ENCODE measurements around the gene GLDN.

The GLDN gene

DNA sequence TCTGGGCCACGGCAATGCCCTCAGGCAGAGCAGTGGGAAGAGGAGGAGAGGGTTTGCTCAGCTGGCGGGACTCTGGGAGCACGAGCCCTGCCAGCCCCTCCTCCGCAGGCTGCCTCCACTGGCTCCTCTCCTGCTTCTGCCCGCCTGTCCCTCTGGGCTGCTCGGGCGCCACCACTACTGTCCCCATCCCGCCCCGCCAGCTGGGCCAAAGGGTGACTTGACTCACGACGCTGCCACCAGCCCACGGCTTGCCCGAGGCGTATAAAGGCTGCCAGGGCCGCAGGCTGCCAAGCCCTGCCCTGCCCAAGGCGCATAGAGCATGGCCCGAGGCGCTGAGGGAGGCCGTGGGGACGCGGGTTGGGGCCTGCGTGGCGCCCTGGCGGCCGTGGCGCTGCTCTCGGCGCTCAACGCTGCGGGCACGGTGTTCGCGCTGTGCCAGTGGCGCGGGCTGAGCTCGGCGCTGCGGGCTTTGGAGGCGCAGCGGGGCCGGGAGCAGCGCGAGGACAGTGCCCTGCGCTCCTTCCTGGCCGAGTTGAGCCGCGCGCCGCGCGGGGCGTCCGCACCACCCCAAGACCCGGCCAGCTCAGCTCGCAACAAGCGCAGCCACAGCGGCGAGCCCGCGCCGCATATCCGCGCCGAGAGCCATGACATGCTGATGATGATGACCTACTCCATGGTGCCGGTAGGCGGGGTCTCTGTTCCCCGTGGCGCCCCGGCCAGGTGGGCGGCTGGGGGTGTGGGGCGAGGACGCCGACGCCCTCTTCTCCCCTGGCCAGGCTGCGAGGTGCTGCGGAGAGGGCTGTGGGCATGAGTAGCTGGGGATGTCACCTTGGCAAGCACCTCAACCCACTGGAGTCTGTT, at the start of gene GLDN:
Gene GLDN (plus strand): TSS at position 290 of the 861 bp plus-strand sequence. CDS start 30 bp downstream, at position 320.
- DNase-seq, result no peak

DNA sequence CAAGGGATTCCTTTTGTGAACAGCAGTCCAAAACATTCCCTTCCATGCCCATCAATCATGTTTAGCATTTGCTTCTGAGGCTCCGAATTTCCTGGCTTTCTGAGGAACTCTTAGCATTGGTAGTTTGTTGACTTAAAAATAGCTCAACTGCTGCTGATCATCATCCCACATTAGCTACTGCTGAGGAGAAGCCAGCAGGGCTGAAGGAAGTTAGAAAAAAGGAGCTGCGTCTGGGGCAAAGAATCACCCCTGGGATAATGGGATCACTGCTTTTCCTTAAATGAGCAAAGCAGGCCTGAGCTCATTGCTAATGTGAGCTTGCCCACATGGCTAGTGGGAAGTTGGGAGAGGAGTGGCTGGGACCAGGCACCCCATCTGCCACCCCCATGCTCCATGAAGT, 42.8 kb upstream of the GLDN start:
- no peak for DNase-seq

DNA sequence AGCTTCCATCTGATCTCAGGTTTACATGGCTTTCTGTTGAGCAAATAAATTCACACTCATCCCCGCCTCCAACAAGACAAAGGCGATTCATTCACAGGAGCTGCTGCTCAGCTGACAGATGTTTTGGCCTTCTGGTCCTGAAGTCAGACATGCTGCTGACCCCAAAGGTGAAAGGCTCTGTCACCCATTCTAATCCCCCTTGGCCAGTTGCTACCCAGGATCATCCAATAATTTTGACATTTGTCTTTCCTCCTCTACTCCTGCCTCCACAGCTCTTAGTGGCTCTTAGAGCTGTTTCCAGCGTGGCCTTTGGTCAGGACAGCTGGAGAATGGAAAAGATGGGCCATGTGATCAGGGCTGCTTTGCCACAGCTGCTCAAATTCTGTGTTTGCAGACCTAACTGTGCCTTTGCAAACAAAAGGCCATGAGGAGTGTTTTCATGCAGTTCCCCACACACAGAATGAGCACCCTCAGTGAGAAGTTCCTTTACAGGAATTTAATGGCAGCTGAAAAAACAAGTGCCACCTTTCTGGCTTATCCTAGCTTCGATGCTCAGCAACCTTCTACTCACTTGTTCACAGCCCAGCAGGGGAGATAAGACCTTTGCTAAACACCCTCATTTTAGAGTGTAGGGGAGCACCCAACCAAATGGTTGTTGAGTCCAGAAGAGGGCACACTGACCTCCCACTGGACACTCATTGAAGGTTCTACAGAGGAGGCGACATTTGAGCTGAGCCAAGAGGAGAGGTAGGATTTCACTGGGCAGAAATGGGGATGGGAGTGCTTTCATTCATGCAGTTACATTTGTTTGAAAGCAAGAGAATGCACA, 42.1 kb upstream of the GLDN start:
- no peak for DNase-seq

DNA sequence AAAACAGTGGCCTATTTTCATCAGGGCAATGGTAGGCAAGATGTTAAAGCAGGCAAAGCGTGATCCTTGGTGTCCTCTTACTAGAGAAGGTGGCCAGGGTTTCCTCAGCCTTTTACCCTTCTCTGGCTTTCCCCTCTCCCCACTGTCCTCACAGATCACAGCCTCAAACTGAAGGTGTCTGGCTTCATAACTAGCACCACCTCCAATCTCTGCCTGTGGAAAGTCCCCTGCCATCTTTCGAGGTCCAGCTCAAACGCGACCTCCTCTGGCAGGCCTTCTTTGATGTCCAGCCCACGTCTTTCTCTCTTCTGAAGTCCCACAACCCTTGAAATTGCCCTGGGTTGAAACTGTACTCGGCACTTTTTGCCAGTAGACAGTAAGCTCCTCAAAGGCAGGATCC, 39.0 kb upstream of the GLDN start:
- DNase-seq, result no peak

DNA sequence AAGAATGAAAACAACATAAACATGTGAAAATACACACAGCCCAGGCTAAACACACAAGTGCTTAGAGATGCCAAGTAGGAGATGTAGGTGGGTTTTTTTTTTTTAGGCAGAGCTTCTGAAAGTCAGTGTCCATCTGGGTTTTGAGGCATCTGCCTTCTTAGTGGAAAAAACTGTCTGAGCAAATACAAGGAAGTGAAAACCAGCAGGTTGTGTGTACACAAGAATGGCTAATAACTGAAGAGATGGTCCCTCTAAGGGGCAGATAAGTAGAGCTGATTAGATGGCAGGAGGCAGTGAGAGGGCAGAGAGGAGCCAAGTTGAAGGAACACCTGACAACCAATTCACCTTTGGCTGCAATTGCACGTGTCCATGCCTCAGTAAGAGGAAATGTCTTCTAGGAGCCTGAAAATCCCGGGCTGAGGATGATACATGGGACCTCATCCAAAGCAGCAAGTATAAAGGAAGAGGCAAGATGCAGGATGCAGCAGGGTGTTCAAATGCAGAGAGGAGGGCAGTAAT, 37.9 kb upstream of the GLDN start:
- no peak for DNase-seq

DNA sequence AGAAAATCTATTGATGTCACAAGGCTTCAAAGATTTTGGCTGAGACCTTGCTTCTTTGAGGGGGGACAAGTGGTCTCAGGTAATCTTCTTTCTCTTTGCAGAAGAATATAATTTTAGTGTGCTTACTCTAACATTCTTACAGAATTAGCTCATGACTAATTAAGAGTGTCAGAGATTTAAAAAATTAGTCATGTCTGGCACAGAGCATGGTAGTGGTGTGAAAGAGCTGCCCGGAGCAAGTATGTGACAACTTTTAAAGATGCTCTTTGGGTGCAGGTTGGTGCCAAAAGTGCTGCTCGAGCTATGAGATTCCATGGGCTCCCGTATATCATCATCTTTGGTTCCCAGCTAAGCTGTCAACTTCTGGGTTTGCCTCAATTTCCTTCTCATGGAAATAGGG, 34.1 kb upstream of the GLDN start:
- DNase-seq, result no peak

DNA sequence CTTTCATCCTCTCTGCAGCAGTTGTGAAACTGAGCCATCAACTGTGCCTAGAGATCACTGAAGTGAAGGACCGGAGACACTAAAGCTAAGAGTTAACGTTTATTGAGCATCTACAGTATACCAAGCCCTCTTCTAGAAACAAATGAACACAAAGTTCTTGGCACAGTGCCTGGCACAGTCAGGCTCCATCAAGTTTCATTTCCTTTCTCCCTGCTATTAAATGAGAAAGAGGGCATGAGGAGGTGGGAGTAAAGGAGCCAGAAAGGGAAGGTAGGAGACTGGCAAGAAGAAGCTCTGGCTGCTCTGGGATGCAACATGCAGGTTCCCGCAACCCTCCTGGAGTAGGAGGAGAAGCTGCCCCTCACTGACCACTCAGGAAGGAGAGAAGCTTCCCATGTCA, 33.6 kb upstream of the GLDN start:
- no peak for DNase-seq

DNA sequence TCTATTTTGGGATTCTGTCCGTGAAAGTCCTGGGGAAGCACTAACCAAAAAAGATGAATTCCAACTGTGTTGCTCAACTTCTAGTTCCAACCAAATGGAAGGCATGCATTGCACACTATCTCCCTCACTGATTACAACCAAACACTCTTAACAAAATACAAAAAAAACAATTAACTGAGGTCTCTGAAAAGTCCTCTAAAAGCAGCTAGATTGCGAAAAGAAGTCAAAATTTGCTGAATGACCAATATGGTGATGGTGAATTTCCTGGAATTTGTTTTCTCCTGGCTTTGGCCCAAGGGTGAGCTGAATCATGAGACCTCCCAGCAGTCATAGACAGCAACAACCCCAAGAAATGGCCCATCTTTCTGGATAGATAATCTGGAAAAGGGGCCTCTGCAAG, 31.4 kb upstream of the GLDN start:
- no peak for DNase-seq

DNA sequence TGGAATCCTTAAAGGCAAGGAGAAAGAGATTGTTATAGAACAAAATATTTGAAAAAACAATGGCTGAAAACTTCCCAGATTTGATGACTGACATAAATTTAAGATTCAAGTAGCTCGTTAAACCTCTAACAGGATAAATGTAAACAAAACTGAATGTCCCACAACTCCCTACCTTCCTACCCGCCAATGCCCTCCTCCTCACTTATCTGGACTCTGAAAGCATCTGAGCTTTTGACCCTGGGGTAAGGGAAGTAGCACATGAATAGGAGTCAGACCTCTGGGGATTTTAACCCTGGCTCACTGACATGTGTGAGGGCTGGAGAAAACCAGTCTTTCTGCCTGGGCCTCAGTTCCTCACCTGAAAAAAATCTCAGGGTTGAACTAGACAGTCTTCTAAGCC, 29.9 kb upstream of the GLDN start:
- DNase-seq, result no peak

DNA sequence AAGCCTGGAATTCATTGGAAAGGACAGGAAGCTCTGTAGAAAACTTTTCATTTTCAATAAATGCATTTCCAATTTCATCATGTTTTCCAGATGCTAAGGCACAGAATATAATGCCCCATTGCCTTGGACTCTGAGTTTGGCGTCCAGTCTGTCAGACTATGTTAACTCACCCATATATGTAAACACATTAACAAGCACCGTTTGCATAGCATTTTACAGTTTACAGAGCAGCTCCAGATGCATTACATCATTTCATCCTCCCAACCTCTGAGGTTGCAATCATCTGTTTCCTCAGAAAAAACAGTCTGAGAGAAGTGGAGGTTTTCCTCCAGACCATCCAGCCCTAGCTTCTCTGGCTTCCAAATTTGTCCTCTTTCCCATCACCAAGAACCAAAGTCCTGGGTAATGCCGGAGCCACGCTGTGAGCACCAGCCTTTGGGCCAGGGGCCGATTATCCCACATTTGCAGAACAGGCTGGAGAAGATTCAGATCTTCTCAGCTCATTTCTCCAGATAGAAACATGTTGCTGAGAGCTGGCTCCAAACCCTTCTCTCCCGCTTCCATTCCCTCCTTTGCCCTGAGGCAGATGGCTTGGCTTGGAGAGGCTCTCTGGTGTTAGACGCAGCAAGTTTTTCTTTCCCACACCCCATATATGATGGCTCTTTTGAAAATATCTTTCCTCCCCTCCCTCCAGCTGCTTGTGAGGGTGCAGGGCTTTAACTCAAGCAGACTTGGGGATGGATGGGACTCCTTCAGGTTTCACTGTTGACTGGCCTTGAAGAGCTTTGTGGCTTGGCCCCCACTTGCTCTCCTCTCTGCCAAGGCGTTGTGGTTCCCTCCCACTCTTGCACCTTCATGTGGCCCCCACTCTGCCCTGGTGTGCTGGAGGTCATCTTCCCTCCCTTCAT, 29.0 kb upstream of the GLDN start:
- DNase-seq, result no peak

DNA sequence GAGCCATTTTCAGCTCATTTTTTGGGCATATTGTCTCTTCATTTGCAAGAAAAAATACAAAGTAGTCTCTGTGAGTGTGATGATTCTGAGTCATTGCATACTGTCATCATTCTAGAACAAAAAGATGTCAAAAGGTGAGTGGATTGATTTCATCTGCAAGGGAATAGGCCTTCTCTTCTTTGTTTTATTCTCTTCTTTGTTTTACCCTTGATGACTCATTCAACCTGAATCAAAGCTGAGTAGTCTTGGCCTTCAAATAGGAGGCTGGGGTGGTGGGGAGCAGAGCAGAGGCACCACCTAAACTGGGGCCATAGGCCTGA, 28.4 kb upstream of the GLDN start:
- no peak for DNase-seq

DNA sequence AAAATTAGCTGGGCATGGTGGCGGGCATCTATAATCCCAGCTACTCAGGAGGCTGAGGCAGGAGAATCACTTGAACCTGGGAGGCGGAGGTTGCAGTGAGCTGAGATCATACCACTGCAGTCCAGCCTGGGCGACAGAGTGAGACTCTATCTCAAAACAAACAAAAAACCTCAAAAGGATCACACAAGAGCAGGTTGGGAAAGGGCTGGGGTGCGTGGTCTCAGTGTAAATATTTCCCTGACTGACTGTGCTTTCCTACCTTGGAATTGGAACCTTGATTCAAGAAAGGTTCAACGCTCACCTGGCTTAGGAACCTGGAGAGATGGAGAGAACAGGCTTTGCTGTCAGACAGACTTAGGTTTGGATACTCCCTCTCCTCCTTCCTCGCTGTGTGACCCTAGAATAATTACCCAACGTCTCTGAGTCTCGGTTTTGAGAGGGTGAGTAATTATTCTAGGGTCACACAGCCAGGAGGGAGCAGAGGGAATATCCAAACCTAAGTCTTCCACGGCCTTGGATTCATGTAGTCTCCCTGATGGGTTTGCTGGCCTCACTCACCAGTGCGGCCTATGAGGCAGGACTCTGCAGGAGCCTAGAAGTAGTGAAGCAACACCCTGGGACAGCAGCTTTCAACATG, 27.7 kb upstream of the GLDN start:
- no peak for DNase-seq

DNA sequence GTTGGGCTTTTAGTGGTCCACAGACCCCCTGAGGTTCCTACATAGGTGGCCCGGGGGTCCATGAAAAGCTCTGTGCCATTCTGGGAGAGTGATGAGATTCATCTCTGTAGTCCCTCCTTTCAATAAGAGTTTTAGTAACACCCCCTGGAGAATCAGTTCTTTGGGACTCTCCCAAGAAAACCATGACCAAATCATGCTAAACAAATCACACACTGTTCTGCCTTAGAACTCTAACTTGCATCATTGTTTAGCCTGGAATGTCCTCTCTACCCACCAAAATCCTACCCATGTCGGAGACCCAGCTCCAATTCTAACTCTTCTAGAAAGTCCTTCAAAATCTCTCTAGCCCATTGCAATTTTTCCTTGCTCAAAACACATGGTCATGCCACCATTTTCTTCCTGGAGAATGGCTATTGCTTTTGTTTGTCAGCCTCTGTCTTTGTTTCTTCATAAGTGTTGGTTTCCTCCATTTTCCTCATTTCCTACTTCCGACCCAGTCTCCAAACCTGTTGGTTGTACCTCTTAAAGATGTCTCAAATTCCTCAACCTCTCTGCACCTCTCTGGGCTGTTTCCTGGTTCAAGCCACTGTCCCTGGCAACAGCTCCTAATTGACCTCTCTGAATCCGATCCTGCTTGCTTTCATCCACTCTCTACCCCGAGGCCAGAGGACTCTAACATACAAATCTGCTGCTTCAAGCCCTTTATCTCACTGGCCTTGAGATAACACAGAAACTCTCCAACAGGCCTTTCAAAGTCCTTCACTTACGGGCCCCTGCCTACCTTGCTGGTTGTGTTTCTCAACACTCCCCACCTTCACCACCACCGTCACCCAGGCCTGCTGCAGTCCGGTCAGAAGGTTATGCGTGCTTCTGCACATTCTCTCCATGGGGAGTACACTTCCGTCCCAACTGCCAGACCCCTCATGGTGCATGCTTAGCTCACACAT, 26.8 kb upstream of the GLDN start:
- DNase-seq, result no peak

DNA sequence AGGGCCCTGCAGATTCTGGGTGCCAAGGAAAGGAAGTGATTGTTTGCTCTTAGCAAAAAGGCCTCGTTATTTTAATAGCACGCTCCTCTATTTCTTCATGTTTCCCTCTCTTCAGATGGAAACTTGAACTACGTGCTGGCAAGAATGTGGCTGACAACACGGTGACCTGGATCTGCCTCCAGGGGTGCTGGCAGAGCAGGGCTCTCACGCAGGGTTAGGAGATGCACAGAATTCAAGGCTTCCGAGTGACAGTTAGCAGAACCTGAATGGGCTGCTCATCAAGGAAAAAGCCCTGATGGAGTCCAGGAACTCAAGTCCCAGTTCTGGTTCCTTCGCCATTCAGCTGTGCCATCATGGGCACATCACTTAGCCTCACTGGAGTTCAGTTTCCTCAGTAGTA, 25.7 kb upstream of the GLDN start:
- DNase-seq, result no peak

DNA sequence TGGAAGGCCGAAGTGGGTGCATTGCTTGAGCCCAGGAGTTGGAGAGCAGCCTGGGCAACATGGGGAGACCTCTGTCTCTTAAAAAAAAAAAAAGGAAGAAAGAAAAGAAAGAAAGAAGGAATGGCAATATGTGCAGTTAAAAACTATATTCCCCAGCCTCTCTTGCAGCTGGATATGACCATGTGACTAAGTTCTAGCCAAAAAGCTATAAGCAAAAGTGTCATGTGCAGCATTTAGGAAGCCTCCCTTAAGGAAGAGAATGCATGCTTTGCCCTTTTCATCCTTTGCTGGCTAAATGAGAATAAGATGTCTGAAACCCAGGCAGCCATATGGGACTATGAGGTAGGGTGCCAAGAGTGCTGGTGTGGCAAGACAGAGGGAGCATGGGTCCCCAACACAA, 24.8 kb upstream of the GLDN start:
- DNase-seq, result no peak

DNA sequence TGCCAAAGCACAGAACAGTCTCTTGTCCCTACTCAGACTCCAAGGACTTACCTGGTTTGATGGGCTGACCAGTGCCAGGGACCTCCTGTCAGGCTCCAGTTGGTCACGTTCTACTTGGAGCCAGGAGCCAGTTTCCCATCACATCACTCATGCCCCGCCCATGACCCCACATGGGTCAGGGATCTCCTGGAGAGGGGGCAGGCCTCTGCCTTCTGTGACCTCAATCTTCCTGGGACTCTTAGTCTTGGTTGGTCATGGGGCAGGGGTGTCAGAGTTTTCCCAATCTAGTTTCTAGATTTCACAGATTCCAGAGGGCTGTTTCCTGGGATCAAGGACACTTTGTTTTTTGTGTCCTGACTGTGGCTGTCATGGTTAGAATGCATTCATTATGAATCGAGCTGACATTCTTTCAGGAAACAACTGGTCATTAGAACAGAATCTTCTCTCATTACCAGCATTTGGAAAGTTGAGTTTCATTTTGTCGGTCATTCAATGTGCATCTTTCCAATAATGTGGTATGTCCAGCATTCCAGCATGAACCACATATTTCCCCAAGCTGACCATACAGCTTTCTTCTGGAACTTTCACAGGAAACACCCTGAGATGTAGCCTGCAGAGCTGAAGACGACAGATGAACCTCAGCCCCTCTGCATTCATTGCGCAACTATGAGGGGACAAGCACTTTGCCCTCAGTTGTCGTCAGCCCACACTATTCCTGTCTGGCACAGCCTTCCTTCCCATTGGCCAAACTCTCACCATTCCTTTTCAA, 22.9 kb upstream of the GLDN start:
- DNase-seq, result no peak

DNA sequence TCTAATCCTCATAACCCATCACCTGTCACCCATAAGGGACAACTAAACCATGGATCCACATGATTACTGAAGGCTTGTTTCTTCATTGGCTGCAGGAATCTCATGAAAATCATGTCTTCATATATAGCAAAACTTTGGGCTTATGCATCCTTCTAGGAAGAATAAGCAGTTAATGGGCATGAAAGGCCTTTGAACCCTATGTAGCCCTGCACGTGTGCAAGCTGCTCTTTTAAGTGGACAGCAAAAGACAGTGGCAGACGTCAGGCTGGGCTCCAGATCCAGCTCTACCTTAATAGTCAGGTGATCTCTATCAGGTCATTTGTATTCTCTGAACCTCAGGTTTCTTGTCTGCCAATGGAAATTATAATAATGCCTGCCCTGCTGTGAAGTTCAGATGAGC, 21.9 kb upstream of the GLDN start:
- DNase-seq, result no peak

DNA sequence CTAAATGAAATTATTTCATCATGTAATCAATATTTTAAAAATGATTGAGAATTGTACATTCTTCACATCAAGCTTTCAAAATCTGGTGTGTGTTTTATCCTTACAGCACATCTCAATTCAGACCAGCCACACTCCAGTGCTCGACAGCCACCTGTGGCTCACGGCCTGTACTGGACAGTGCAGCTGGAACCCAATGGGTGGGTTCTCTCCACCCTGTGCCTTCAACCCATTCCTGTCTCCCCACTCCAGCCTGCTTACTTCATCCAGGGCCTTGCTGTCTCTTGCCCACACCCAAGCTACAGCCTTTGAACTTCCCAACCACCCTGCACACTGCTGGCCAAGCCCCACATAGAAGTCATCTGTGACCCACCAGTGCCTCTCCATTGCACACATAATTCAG, 20.6 kb upstream of the GLDN start:
- DNase-seq, result no peak

DNA sequence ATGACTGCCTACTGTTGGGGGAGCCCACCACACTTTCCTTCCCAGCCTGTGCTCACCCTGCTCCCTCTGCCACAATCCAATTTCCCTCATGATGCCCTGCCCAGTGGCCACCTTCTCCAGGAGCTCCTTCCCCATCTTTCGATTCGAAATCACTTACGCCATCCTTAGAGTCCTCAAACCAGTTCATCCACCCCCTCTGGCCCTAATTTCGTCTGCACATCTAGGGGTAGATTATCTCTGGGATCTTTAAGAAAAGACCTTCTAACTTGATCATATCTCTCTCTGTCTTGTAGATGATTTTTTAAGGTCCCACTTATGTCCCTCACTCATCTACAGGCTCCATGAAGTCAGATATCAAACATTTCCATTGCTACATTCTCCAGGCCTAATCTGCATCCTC, 20.1 kb upstream of the GLDN start:
- DNase-seq, result no peak

DNA sequence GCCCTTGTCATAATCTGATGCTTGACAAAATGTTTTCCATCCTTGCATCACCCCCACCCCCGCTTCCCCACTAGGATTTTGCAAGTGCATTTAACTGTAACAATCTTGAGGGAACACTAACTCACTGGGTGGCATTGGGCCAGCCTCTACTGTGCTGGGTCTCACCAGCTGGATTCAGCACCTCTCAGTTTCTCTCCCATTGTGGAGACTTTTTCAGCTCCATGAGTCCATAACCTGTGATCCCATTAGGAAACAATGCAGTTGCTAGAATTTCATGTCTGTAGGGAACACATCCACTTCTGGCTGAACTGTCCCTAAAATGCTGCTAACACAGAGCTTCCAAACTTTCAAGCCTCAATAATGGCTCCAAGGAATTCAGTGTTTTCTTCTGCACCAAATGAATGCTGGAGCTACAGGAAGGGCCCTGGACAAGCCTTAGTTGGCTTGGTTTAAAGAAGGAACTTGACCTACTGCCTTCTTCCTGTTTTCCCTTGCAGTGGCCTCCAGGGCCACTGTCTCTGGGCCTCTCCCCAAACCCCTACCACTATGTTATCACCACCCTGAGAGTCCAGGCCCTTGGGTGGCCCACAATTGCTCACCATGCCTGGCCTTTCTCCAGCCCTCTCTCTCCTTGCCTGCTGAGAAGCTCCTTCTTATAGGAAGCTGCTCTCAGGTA, 18.7 kb upstream of the GLDN start:
- DNase-seq, result peak in 1 of 2 donors; percentile 14

Measured in bone marrow (tissue), 2 donors.